H1 (cell line): Measurements from ENCODE around the gene TOP3A. TPM values are rescaled to one million over a fixed set of nuclear protein-coding genes. Genes with fewer than 3 reads are reported as not detected.
"Not testable (repeated sequence)": the region's sequence is repeated elsewhere in the genome, so short reads cannot be mapped to it uniquely, and the experiment has no call there.

ENCODE experiments used
- CTCF ChIA-PET: fragments of 300-600 bp; sonication (Branson Sonifier 250); formaldehyde crosslinking; loops from one replicate; lab custom pipeline; 2021; ENCODE audit not compliant: partially characterized antibody; lab: Charles Lee
- POLR2A ChIA-PET: fragments of 300-600 bp; sonication (Branson Sonifier 250); formaldehyde crosslinking; loops from one replicate; lab custom pipeline; 2021; ENCODE audit warnings: inconsistent platforms; ENCODE audit not compliant: partially characterized antibody; lab: Charles Lee
- DNase-seq, 2 experiments: peaks; one replicate each; pipeline versions ENCODE4 v3.0.0 to v3.0.0-alpha.2; 2010 to 2022; ENCODE audit warnings: low spot score in 2 of 2, low read depth in 1 of 2, mixed read lengths in 1 of 2
- FAIRE-seq: peaks from 2 replicates; lab custom pipeline; 2011; peaks lifted over from hg19 to GRCh38; lab: Jason Lieb, UNC
- H2AFZ ChIP-seq: 2 replicates; pipeline ENCODE4 v1.8.1; 2012; ENCODE audit warnings: low read length, inconsistent platforms
- H2AK5ac ChIP-seq: 2 replicates; pipeline ENCODE4 v1.6.1; 2013; ENCODE audit warnings: low read depth, low read length
- H2BK120ac ChIP-seq: replicated peaks from 2 replicates; pipeline ENCODE3; 2013; ENCODE audit warnings: low read depth, low read length, inconsistent platforms
- H2BK12ac ChIP-seq: 2 replicates; pipeline ENCODE4 v1.6.1; 2013; ENCODE audit warnings: low read depth, low read length
- H2BK15ac ChIP-seq: 2 replicates; pipeline ENCODE4 v1.6.1; 2013; ENCODE audit warnings: low read length
- H2BK20ac ChIP-seq: 2 replicates; pipeline ENCODE4 v1.6.1; 2013; ENCODE audit warnings: low read length
- H2BK5ac ChIP-seq: 2 replicates; pipeline ENCODE4 v1.6.1; 2013; ENCODE audit warnings: low read depth, low read length
- H3K14ac ChIP-seq: 2 replicates; pipeline ENCODE4 v1.6.1; 2013; ENCODE audit warnings: inconsistent platforms; ENCODE audit not compliant: insufficient read length
- H3K18ac ChIP-seq: 2 replicates; pipeline ENCODE4 v1.6.1; 2013; ENCODE audit warnings: low read length; ENCODE audit errors: extremely low read depth
- H3K23ac ChIP-seq: 2 replicates; pipeline ENCODE4 v1.6.1; 2013; ENCODE audit warnings: inconsistent platforms; ENCODE audit not compliant: insufficient read length
- H3K23me2 ChIP-seq: 2 replicates; pipeline ENCODE4 v1.6.1; 2013; ENCODE audit warnings: low read depth, low read length
- H3K27ac ChIP-seq: 2 replicates; pipeline ENCODE4 v1.6.1; 2011; ENCODE audit warnings: low read depth, low read length, inconsistent platforms
- H3K27me3 ChIP-seq, 4 experiments: replicated peaks in 1 of 4; 1 replicate in 1 of 4; 2 replicates in 3 of 4; pipeline versions ENCODE4 v1.6.1 to v1.8.1; 2011 to 2013; ENCODE audit warnings: low read length in 3 of 4, mild to moderate bottlenecking in 3 of 4, inconsistent platforms in 2 of 4, mixed read lengths in 2 of 4, moderate library complexity in 1 of 4; ENCODE audit not compliant: control insufficient read depth in 3 of 4, insufficient read depth in 3 of 4; ENCODE audit errors: extremely low read depth in 1 of 4
- H3K36me3 ChIP-seq, 4 experiments: 2 replicates each; pipeline versions ENCODE4 v1.6.1 to v1.8.1; 2011 to 2013; ENCODE audit warnings: mild to moderate bottlenecking in 4 of 4, low read length in 3 of 4, moderate library complexity in 2 of 4, control low read depth in 1 of 4, inconsistent platforms in 1 of 4; ENCODE audit not compliant: insufficient read depth in 4 of 4, control insufficient read depth in 2 of 4
- H3K4ac ChIP-seq: replicated peaks from 2 replicates; pipeline ENCODE3; 2013; ENCODE audit warnings: low read length, low read depth, mixed read lengths, inconsistent platforms; ENCODE audit not compliant: insufficient read length
- H3K4me1 ChIP-seq, 4 experiments: replicated peaks in 1 of 4; 1 replicate in 1 of 4; 2 replicates in 3 of 4; pipeline versions ENCODE4 v1.6.1 to v1.8.1; 2011 to 2013; ENCODE audit warnings: low read length in 3 of 4, inconsistent platforms in 2 of 4, mixed read lengths in 1 of 4; ENCODE audit not compliant: insufficient read depth in 4 of 4, control insufficient read depth in 3 of 4
- H3K4me2 ChIP-seq, 2 experiments: 2 replicates each; pipeline versions ENCODE4 v1.6.1 to v1.8.1; 2011 to 2013; ENCODE audit warnings: low read depth in 2 of 2, low read length in 2 of 2, control low read depth in 1 of 2, inconsistent platforms in 1 of 2, mild to moderate bottlenecking in 1 of 2; ENCODE audit not compliant: insufficient read depth in 1 of 2
- H3K4me3 ChIP-seq, 4 experiments: fragments of 200-600, 300-600 bp in 1 of 4; sonication (generic), shearing (Covaris generic), sonication (Bioruptor Twin) in 1 of 4; 2 replicates each; pipeline versions ENCODE4 v1.5.1 to v1.8.1; 2011 to 2016; ENCODE audit warnings: low read length in 4 of 4, low read depth in 3 of 4, control low read depth in 2 of 4, inconsistent platforms in 2 of 4, mild to moderate bottlenecking in 2 of 4, mixed read lengths in 1 of 4, moderate library complexity in 1 of 4; ENCODE audit not compliant: insufficient read depth in 2 of 4; ENCODE audit errors: extremely low read depth in 1 of 4
- H3K56ac ChIP-seq: replicated peaks from 2 replicates; pipeline ENCODE3; 2013; ENCODE audit warnings: low read depth, mild to moderate bottlenecking, mixed read lengths, low read length, inconsistent platforms; ENCODE audit not compliant: insufficient read length
- H3K79me1 ChIP-seq: 2 replicates; pipeline ENCODE4 v1.6.1; 2013; ENCODE audit warnings: low read depth, low read length, control low read depth
- H3K79me2 ChIP-seq, 2 experiments: 2 replicates each; pipeline versions ENCODE4 v1.6.1 to v1.8.1; 2012 to 2013; ENCODE audit warnings: low read length in 2 of 2, mild to moderate bottlenecking in 2 of 2, inconsistent platforms in 1 of 2; ENCODE audit not compliant: insufficient read depth in 2 of 2, control insufficient read depth in 1 of 2
- H3K9ac ChIP-seq, 4 experiments: replicated peaks in 1 of 4; 1 replicate in 1 of 4; 2 replicates in 3 of 4; pipeline versions ENCODE4 v1.6.1 to v1.8.1; 2011 to 2013; ENCODE audit warnings: low read depth in 3 of 4, low read length in 3 of 4, control low read depth in 2 of 4, mild to moderate bottlenecking in 2 of 4, moderate library complexity in 2 of 4, inconsistent platforms in 1 of 4; ENCODE audit errors: extremely low read depth in 1 of 4
- H3K9me3 ChIP-seq, 2 experiments: 2 replicates each; pipeline versions ENCODE4 v1.6.1 to v1.8.1; 2012 to 2013; ENCODE audit warnings: mild to moderate bottlenecking in 2 of 2, moderate library complexity in 2 of 2, control low read depth in 1 of 2, inconsistent platforms in 1 of 2, low read depth in 1 of 2, low read length in 1 of 2, mixed read lengths in 1 of 2; ENCODE audit not compliant: insufficient read depth in 2 of 2
- H4K20me1 ChIP-seq, 2 experiments: replicated peaks in 1 of 2; 2 replicates each; pipeline versions ENCODE3 to v1.8.1; 2011 to 2013; ENCODE audit warnings: inconsistent platforms in 2 of 2, low read length in 2 of 2, mild to moderate bottlenecking in 1 of 2; ENCODE audit not compliant: insufficient read depth in 2 of 2, control insufficient read depth in 1 of 2
- H4K5ac ChIP-seq: 2 replicates; pipeline ENCODE4 v1.6.1; 2013; ENCODE audit warnings: low read length, low read depth, mixed read lengths, inconsistent platforms; ENCODE audit not compliant: insufficient read length
- H4K8ac ChIP-seq: 2 replicates; pipeline ENCODE4 v1.8.0; 2013; ENCODE audit warnings: mild to moderate bottlenecking, moderate library complexity, low read length, inconsistent platforms; ENCODE audit not compliant: insufficient read depth; ENCODE audit errors: extremely low read depth
- H4K91ac ChIP-seq: replicated peaks from 2 replicates; pipeline ENCODE3; 2013; ENCODE audit warnings: low read length, mixed read lengths, inconsistent platforms; ENCODE audit not compliant: insufficient read length
- BCL11A ChIP-seq, 2 experiments: IDR thresholded peaks; one replicate each; pipeline ENCODE4 v1.6.1; 2011; ENCODE audit warnings: low read depth in 2 of 2, low read length in 2 of 2, mild to moderate bottlenecking in 2 of 2
- CBX8 ChIP-seq: fragments of 300-800, 300-1000 bp; sonication (generic); IDR thresholded peaks from 2 replicates; pipeline ENCODE4 v1.7.1; 2016; ENCODE audit warnings: low read depth, low read length, borderline replicate concordance
- KDM1A ChIP-seq: fragments of 200-600, 300-600 bp; sonication (generic); IDR thresholded peaks from 2 replicates; pipeline ENCODE4 v1.7.1; 2016; ENCODE audit warnings: mild to moderate bottlenecking, low read length, borderline replicate concordance
- SIX5 ChIP-seq: IDR thresholded peaks from 2 replicates; pipeline ENCODE4 v1.6.1; 2011; ENCODE audit warnings: mild to moderate bottlenecking, low read depth, low read length
- SRF ChIP-seq: IDR thresholded peaks from 2 replicates; pipeline ENCODE4 v1.6.1; 2011; ENCODE audit warnings: mild to moderate bottlenecking, low read depth, low read length, moderate library complexity
- TAF7 ChIP-seq: optimal IDR thresholded peaks from 2 replicates; pipeline ENCODE3; 2011; ENCODE audit warnings: low read depth, mild to moderate bottlenecking, inconsistent platforms, low read length, moderate library complexity, borderline replicate concordance
- WGBS, 2 experiments: shearing (Covaris generic) in 1 of 2; methylation state at CpG; one replicate each; pipeline versions ENCODE4 v1.1.6 to v1.1.7; 2013 to 2015; ENCODE audit warnings: low lambda C conversion rate in 2 of 2, mixed read lengths in 2 of 2, inconsistent platforms in 1 of 2, low coverage in 1 of 2, missing lambda C conversion rate in 1 of 2; ENCODE audit not compliant: insufficient replicate concordance in 2 of 2, insufficient coverage in 1 of 2, insufficient read length in 1 of 2; ENCODE audit errors: extremely low coverage in 1 of 2, missing lambda C conversion rate in 1 of 2; 5-methylcytosine and 5-hydroxymethylcytosine counted together
- polyA plus RNA-seq, 7 experiments: library from polyadenylated mRNA; depleted of rRNA in 3 of 7; stranded (reverse) in 5 of 7; unstranded in 2 of 7; fragments of >200 nt in 5 of 7; fragments of 200-250 nt in 2 of 7; gene quantifications; 1 replicate in 5 of 7; 2 replicates in 1 of 7; 4 replicates in 1 of 7; pipeline versions ENCODE4 v1.2.1 to v1.2.3, GENCODE V29; 2011 to 2013; ENCODE audit warnings: missing spikeins in 2 of 7, mixed read lengths in 2 of 7
- total RNA-seq: library from RNA; stranded (reverse); fragmentation: NEBNext Ultra II Directional; extraction: Animal tissue kit (Norgen Biotek cat#: 25700); gene quantifications from 2 replicates; pipeline ENCODE4 v1.2.1, GENCODE V29; 2021

The TOP3A gene
- total and polyA plus RNA-seq, 2 of the 8 experiments (the other 6 are each of a cell fraction or from before 2014, with no cell fraction given): 23.4 to 54.3 TPM

GRCh38 chr17:18309202-18309601 lies 5.6 kb downstream of the TOP3A start (continued):
- TF ChIP-seq KDM1A (no peak), CBX8 (no peak), BCL11A (IDR thresholded peaks at IDR 0.05; ENCODE audit: low read depth in 2 of 2, low read length in 2 of 2) (no peak), SIX5 (no peak), TAF7 (no peak), SRF (no peak)
- TF ChIP-seq, all 59 proteins: peak for 0

DNA sequence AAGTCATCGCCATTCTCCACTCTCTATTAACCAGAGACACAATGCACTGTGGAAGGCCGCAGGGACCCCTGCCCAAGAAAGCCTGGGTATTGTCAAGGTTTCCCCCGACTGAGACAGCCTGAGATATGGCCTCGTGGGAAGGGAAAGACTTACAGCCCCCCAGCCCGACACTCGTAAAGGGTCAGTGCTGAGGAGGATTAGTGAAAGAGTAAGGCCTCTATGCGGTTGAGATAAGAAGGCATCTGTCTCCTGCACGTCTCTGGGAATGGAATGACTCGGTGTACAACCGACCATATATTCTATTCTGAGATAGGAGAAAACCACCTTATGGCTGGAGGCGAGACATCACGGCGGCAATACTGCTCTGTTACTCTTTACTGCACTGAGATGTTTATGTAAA lies 11.6 kb downstream of the TOP3A start:
- H2BK12ac ChIP-seq, H3K9ac ChIP-seq, H3K56ac ChIP-seq, H2AK5ac ChIP-seq, H3K4me2 ChIP-seq, H3K18ac ChIP-seq, H2BK15ac ChIP-seq, H4K91ac ChIP-seq, H3K27ac ChIP-seq, CTCF ChIA-PET, H4K8ac ChIP-seq, H2AFZ ChIP-seq, H2BK5ac ChIP-seq, H4K5ac ChIP-seq, H4K20me1 ChIP-seq, H2BK20ac ChIP-seq, H2BK120ac ChIP-seq, H3K79me2 ChIP-seq, H3K9me3 ChIP-seq, FAIRE-seq, H3K27me3 ChIP-seq, H3K23ac ChIP-seq, H3K4me3 ChIP-seq, H3K79me1 ChIP-seq, H3K14ac ChIP-seq, H3K4me1 ChIP-seq, H3K23me2 ChIP-seq, DNase-seq, H3K4ac ChIP-seq: not testable (repeated sequence)
- WGBS, 2 experiments: 94% methylated on average over 13 of the region's 13 CpGs; no CpG with 5 or more reads in 1 of the 2 experiments
- H3K36me3 ChIP-seq: peaks cover 28 to 86% (median 69%) of the 10 kb centered on the region in 4 experiments
- POLR2A ChIA-PET: interaction anchor here (1.2 kb wide), 1 partner anchor 24 kb away, joined by 3 read pairs; no protein-coding TSS in a partner anchor
